BJ (cell line): ENCODE data around the gene DPYD. TPM values are rescaled to one million over a fixed set of nuclear protein-coding genes. Genes with fewer than 3 reads are reported as not detected.
A peak's percentile ranks its signal among the peaks of the same experiment; 100 is the strongest.

ENCODE experiments used
- CTCF ChIA-PET: fragments of 350-600 bp; formaldehyde crosslinking; extraction: SDS; loops from one replicate; lab custom pipeline; 2021; ENCODE audit warnings: antibody characterized with exemption, inconsistent platforms; lab: Yijun Ruan, JAX
- POLR2A ChIA-PET: fragments of 300-600 bp; sonication (Branson Sonifier 250); formaldehyde crosslinking; extraction: SDS; loops from one replicate; lab custom pipeline; 2021; ENCODE audit warnings: antibody characterized with exemption; lab: Charles Lee
- DNase-seq: peaks from one replicate; pipeline ENCODE4 v3.0.0-alpha.2; 2011; ENCODE audit warnings: low read depth
- H3K27me3 ChIP-seq: 2 replicates; pipeline ENCODE4 v1.6.0; 2011; ENCODE audit warnings: low read length; ENCODE audit not compliant: control insufficient read depth, insufficient read depth
- H3K36me3 ChIP-seq: 2 replicates; pipeline ENCODE4 v1.5.1; 2011; ENCODE audit warnings: low read length; ENCODE audit not compliant: control insufficient read depth, insufficient read depth
- H3K4me3 ChIP-seq: 2 replicates; pipeline ENCODE4 v1.5.1; 2011; ENCODE audit warnings: low read depth, mild to moderate bottlenecking, control low read depth, low read length
- CTCF ChIP-seq: IDR thresholded peaks from 2 replicates; pipeline ENCODE4 v1.5.1; 2011; ENCODE audit warnings: low read depth, mild to moderate bottlenecking, control low read depth, inconsistent platforms, low read length, moderate library complexity; ENCODE audit not compliant: insufficient read depth
- polyA plus RNA-seq: library from polyadenylated mRNA; depleted of rRNA; stranded (reverse); fragments of >200 nt; gene quantifications from 2 replicates; pipeline ENCODE4 v1.2.3, GENCODE V29; 2011

DPYD gene
- polyA plus RNA-seq, 1 experiment, result 13.1 TPM

- CTCF ChIA-PET, result no interaction called here
- no peak for DNase-seq
- TF ChIP-seq CTCF, result no peak
- H3K36me3 ChIP-seq, result no peaks in the 10 kb centered on the region
- no peak overlapping the region for H3K4me3 ChIP-seq
- POLR2A ChIA-PET, result no interaction called here
- H3K27me3 ChIP-seq, result no peaks in the 10 kb centered on the region
Measured at GRCh38 chr1:97095764-97096163, 825.1 kb downstream of the DPYD start.

GRCh38 chr1:97094247-97094972 is 826.4 kb downstream of the DPYD start:
- Histone ChIP-seq H3K27me3 (no peaks in the 10 kb centered on the region), H3K4me3 (no peak overlapping the region), H3K36me3 (no peaks in the 10 kb centered on the region)
- DNase-seq, result peak; percentile 67
- ChIA-PET CTCF (interaction anchor here (0.7 to 1.5 kb wide), 5 partner anchors 9 to 126 kb away, joined by 3 to 5 read pairs (median 3); no protein-coding TSS in a partner anchor), POLR2A (no interaction called here)
- TF ChIP-seq CTCF, result no peak

DNA sequence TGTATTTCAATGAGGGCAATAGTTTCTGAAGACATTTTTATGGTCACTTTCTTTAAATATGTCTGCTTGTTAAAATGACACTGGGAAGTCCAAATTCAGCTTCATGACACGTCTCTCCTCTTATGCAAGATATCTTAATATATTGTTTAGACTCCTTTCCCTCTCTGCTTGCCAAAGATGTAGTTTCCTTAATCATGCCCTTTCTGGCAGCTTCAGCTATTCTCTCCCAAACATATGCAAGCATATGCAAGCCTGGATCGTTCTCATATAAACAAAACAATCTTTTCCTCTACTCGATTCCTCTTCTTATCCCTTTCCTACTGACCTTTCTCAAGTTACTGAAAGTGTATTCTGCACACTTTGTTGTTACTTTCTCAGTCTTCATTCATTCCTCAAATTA is 827.1 kb downstream of the DPYD start:
- TF ChIP-seq CTCF, result no peak
- CTCF ChIA-PET, result interaction anchor here (1.0 to 1.5 kb wide), 3 partner anchors 12 to 125 kb away, joined by 3 to 5 read pairs (median 3); no protein-coding TSS in a partner anchor
- H3K27me3 ChIP-seq, result no peaks in the 10 kb centered on the region
- DNase-seq, result peak; percentile 14
- no peaks in the 10 kb centered on the region for H3K36me3 ChIP-seq
- no peak overlapping the region for H3K4me3 ChIP-seq
- POLR2A ChIA-PET, result no interaction called here

DNA sequence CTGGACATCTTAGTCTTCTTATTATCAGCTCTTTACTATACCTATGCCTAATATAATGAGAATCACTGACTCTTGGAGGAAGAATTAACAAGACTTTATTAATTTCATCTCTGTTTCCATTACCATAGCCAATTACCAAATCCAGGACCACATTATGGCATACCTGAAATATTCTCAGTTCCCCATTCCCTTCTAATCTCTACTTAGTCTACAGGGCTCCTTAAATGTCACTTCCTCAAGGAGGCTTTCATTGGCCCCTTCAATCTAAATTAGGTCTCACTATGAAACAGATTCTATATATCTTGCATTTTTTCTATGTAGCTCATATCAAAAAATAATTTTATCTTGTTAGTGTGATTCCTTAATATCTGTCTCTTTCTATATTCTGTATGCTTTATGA is 828.0 kb downstream of the DPYD start:
- ChIA-PET POLR2A (no interaction called here), CTCF (interaction anchor here (1.5 kb wide), 1 partner anchor 11 kb away, joined by 3 read pairs; no protein-coding TSS in a partner anchor)
- H3K36me3 ChIP-seq, result no peaks in the 10 kb centered on the region
- TF ChIP-seq CTCF, result no peak
- DNase-seq, result no peak
- H3K4me3 ChIP-seq, result no peak overlapping the region
- H3K27me3 ChIP-seq, result no peaks in the 10 kb centered on the region

GRCh38 chr1:97091679-97092078 is 829.2 kb downstream of the DPYD start:
- no peaks in the 10 kb centered on the region for H3K36me3 ChIP-seq
- no peak for DNase-seq
- ChIA-PET CTCF (no interaction called here), POLR2A (no interaction called here)
- H3K27me3 ChIP-seq, result no peaks in the 10 kb centered on the region
- no peak overlapping the region for H3K4me3 ChIP-seq
- no peak for TF ChIP-seq CTCF
